Endothelial cell (in vitro differentiated cells): ENCODE results near the gene CAMTA1. TPM values are rescaled to one million over a fixed set of nuclear protein-coding genes. Genes with fewer than 3 reads are reported as not detected.

Experiments used
- DNase-seq: peaks from one replicate; pipeline ENCODE4 v3.0.0; 2021; ENCODE audit warnings: low spot score
- H3K27ac Mint-ChIP-seq: one replicate; pipeline ENCODE4 v1.8.0; 2021; ENCODE audit warnings: mixed read lengths, inconsistent platforms; ENCODE audit not compliant: unreplicated experiment
- H3K27me3 Mint-ChIP-seq: one replicate; pipeline ENCODE4 v1.8.0; 2021; ENCODE audit warnings: mild to moderate bottlenecking, moderate library complexity, mixed read lengths, inconsistent platforms; ENCODE audit not compliant: unreplicated experiment
- H3K36me3 Mint-ChIP-seq: one replicate; pipeline ENCODE4 v1.8.0; 2021; ENCODE audit warnings: mild to moderate bottlenecking, low read depth, mixed read lengths, inconsistent platforms; ENCODE audit not compliant: unreplicated experiment
- H3K4me1 Mint-ChIP-seq: one replicate; pipeline ENCODE4 v1.8.0; 2021; ENCODE audit warnings: mild to moderate bottlenecking, mixed read lengths, inconsistent platforms; ENCODE audit not compliant: unreplicated experiment
- H3K4me3 Mint-ChIP-seq: one replicate; pipeline ENCODE4 v1.8.0; 2021; ENCODE audit warnings: mild to moderate bottlenecking, mixed read lengths, inconsistent platforms; ENCODE audit not compliant: unreplicated experiment
- H3K9me3 Mint-ChIP-seq: one replicate; pipeline ENCODE4 v1.8.0; 2021; ENCODE audit warnings: mixed read lengths, inconsistent platforms; ENCODE audit not compliant: unreplicated experiment
- total RNA-seq: library from RNA; stranded (reverse); fragmentation: NEBNext Ultra II Directional; extraction: Animal tissue kit (Norgen Biotek cat#: 25700); gene quantifications from one replicate; pipeline ENCODE4 v1.2.1, GENCODE V29; 2021; ENCODE audit not compliant: unreplicated experiment
- TF ChIP-seq, protein P1 (sequence below): fragments of 200-600 bp; sonication (generic); IDR thresholded peaks from one replicate; pipeline ENCODE4 v1.5.0; 2021; ENCODE audit warnings: antibody characterized with exemption; ENCODE audit not compliant: unreplicated experiment

CAMTA1 gene
- total RNA-seq, 1 donor from 2014 or later = 87.3 TPM

DNA sequence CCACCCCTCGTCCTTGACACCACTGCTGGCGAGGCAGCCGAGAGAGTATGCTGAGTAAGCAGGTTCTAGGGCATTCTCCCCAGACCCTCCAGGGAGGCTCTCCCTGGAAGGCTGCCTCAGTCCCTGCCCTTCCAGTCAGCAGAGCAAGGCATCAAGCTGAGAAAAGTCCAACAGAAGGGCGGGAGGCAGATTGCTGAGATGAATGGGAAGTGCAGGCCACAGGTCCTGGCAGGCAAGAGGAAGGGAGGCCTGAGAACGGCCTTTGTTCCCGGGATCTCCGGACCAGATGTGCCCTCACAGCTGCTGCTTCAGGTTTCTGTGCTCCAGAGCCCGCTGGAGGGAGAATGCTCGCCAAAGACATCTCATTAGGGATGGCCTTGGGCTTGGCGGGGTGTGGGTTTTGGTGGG lies 715.8 kb downstream of the CAMTA1 start:
- TF ChIP-seq, protein P1, sequence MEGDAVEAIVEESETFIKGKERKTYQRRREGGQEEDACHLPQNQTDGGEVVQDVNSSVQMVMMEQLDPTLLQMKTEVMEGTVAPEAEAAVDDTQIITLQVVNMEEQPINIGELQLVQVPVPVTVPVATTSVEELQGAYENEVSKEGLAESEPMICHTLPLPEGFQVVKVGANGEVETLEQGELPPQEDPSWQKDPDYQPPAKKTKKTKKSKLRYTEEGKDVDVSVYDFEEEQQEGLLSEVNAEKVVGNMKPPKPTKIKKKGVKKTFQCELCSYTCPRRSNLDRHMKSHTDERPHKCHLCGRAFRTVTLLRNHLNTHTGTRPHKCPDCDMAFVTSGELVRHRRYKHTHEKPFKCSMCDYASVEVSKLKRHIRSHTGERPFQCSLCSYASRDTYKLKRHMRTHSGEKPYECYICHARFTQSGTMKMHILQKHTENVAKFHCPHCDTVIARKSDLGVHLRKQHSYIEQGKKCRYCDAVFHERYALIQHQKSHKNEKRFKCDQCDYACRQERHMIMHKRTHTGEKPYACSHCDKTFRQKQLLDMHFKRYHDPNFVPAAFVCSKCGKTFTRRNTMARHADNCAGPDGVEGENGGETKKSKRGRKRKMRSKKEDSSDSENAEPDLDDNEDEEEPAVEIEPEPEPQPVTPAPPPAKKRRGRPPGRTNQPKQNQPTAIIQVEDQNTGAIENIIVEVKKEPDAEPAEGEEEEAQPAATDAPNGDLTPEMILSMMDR = no peak
- Mint-ChIP-seq H3K4me1 (no peaks in the 10 kb centered on the region), H3K27me3 (no peaks in the 10 kb centered on the region), H3K4me3 (no peak overlapping the region), H3K36me3 (no peaks in the 10 kb centered on the region), H3K27ac (no peak overlapping the region), H3K9me3 (no peaks in the 10 kb centered on the region)
- DNase-seq = peak; percentile 24

DNA sequence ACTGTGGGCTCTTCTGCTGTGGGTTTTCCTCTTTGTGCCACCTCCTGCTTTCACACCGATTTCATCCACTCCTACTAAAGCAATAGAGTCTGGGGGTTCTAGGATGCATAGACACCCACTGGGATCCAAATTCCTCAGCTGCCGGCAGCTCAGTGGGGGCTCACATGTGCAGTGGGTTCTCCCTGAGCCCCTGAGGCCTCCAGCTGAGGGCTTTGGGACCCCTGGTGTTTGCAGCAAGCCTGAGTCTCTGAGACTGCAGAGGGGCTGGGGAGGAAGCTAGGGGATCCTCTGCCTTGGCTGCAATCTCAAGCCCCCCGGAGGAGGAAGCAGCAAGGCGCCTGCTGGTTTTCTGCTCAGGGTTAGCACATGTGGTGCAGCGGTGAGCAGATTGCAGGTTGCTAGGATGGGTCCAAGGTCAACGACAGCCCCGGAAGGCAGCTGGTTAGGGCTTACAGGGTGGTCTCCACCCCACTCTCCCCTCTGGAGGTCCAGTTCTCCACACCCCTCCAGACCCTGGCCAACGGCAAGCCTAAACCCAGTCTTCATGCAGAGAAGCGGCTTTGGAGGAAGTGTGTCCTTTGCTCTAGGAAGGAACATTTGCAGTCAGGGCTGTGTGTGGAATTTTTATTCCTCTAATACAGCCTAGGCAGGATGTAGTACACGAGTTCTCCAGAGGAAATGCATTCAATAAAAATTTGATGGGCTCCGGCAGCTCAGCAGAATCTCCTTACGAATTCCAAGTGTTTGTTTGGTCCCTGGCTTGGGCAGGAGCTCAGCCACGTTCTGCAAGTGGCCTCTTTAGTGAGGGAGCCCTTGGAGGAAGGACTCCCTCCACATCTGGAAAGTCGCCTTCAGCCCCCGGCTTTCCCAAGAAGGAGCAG lies 716.7 kb downstream of the CAMTA1 start:
- Mint-ChIP-seq H3K4me3 (no peak overlapping the region), H3K9me3 (no peaks in the 10 kb centered on the region), H3K36me3 (no peaks in the 10 kb centered on the region), H3K27me3 (no peaks in the 10 kb centered on the region), H3K27ac (no peak overlapping the region), H3K4me1 (no peaks in the 10 kb centered on the region)
- DNase-seq = no peak
- TF ChIP-seq, protein P1 = no peak

DNA sequence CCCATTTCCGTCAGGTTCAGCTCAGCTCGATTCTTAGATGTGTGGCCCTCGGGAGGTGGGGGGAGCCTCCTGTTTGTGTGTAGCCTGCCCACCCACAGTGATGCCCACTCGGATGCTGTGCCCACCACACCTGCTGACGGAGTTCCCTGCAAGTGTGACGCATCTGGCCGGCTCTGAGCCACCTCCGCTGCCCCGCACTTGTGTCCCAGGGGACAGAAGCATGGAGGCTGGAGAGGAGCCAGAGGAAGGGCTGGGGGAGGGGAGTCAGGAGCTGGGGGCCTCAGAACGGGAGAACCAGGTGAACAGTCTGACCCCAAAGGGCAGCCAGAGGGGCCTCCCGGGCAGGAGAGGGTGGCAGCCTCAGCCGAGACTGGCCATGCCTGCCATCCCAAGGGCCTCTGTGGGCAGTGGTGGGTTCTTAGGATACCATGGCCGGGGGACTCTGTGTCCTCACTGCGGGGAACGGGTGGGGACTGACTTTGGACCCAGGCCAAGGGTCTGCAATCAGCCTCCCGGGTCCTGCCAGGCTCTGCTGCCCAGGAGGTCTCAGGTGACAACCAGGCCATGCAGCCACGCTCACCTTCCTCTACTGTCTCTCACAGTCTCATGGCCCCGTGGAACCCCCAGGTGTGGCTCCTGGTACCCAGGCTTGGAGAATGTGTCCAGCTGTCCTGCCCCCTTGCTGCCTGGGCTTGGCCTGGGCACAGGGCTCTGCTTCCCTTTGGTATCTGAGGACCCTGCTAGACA lies 718.6 kb downstream of the CAMTA1 start:
- TF ChIP-seq, protein P1 = no peak
- H3K27ac Mint-ChIP-seq = no peak overlapping the region
- no peak for DNase-seq
- no peaks in the 10 kb centered on the region for H3K4me1 Mint-ChIP-seq
- no peak overlapping the region for H3K4me3 Mint-ChIP-seq
- no peaks in the 10 kb centered on the region for H3K36me3 Mint-ChIP-seq
- H3K27me3 Mint-ChIP-seq = no peaks in the 10 kb centered on the region
- H3K9me3 Mint-ChIP-seq = no peaks in the 10 kb centered on the region

DNA sequence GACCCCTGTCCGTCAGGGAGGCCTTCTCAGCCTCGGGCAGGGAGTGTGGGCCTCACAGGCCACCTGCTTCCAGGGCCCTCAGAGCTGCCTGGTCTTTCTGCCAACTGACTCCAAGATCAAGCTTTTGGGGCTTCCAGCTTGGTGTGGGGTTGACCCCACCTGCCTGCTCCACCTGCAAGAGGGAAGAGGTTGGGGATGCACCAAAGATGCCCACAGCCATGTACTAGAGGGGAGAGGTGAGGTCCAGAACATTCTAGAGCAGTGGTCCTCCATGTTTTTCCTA lies 719.1 kb downstream of the CAMTA1 start:
- Mint-ChIP-seq H3K4me1 (no peaks in the 10 kb centered on the region), H3K4me3 (no peak overlapping the region), H3K9me3 (no peaks in the 10 kb centered on the region), H3K27me3 (no peaks in the 10 kb centered on the region), H3K36me3 (no peaks in the 10 kb centered on the region), H3K27ac (no peak overlapping the region)
- no peak for DNase-seq
- TF ChIP-seq, protein P1 = no peak
